HK-2 (cell line): ENCODE data around the gene PDHA1.

Experiments
- DNase-seq: peaks from one replicate; pipeline ENCODE4 v3.0.0-alpha.2; 2018; ENCODE audit not compliant: unreplicated experiment

Gene PDHA1

GRCh38 chrX:19375546-19375945 is 31.8 kb downstream of the PDHA1 start:
- DNase-seq = no peak

GRCh38 chrX:19377799-19378198 is 34.1 kb downstream of the PDHA1 start:
- no peak for DNase-seq

GRCh38 chrX:19381326-19381725 is 37.6 kb downstream of the PDHA1 start:
- DNase-seq = no peak

- DNase-seq = peak; percentile 16
Measured at GRCh38 chrX:19382555-19383145, 38.9 kb downstream of the PDHA1 start.

GRCh38 chrX:19386679-19387078 is 43.0 kb downstream of the PDHA1 start:
- no peak for DNase-seq

- no peak for DNase-seq
Measured at GRCh38 chrX:19388064-19388679, 44.4 kb downstream of the PDHA1 start.

GRCh38 chrX:19388741-19389140 is 45.0 kb downstream of the PDHA1 start:
- no peak for DNase-seq

- no peak for DNase-seq
Measured at GRCh38 chrX:19389227-19389845, 45.6 kb downstream of the PDHA1 start.

- DNase-seq = no peak
Measured at GRCh38 chrX:19392078-19392477, 48.4 kb downstream of the PDHA1 start.

- DNase-seq = no peak
Measured at GRCh38 chrX:19392703-19393102, 49.0 kb downstream of the PDHA1 start.

GRCh38 chrX:19403696-19404095 is 60.0 kb downstream of the PDHA1 start:
- DNase-seq = no peak

GRCh38 chrX:19410259-19410658 is 66.5 kb downstream of the PDHA1 start:
- no peak for DNase-seq
